ENCODE results near the gene DDX43. TPM values are rescaled to one million over a fixed set of nuclear protein-coding genes. Genes with fewer than 3 reads are reported as not detected.
"Not testable (repeated sequence)": the region's sequence is repeated elsewhere in the genome, so short reads cannot be mapped to it uniquely, and the experiment has no call there.

The DDX43 gene
- total RNA-seq, 2 donors from 2014 or later: 0.90 to 0.97 TPM

DNA sequence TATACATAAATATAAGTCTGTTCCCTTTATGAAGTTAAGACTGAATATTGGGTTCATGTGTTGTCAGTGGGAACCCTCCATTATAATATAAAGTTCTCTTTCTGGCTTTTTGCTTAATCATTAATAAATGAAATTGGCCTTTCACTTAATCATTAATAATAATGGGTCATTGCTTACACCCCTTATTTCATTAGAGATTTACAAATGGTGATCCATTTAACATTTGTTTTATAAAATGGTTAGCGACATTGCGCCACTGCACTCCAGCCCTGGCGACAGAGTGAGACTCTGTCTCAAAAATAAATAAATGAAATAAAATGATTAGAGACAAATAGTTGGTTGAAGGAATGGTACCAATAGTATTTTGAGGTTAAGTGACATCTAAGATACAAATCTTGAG lies 18.5 kb downstream of the DDX43 start:
- H3K4me3 Mint-ChIP-seq: no peak overlapping the region
- H3K9me3 Mint-ChIP-seq: no peaks in the 10 kb centered on the region
- no peaks in the 10 kb centered on the region for H3K27me3 Mint-ChIP-seq
- H3K27ac Mint-ChIP-seq: no peak overlapping the region
- H3K4me1 Mint-ChIP-seq: peaks cover 4% of the 10 kb centered on the region
- no peak for ATAC-seq (replicated peaks)
- peaks cover 28% of the 10 kb centered on the region for H3K36me3 Mint-ChIP-seq (ENCODE audit: low read depth)

- Mint-ChIP-seq H3K27me3 (no peaks in the 10 kb centered on the region), H3K36me3 (ENCODE audit: low read depth) (peaks cover 69% of the 10 kb centered on the region), H3K9me3 (no peaks in the 10 kb centered on the region), H3K4me1 (peaks cover 4% of the 10 kb centered on the region), H3K4me3 (no peak overlapping the region), H3K27ac (peak overlapping the region; percentile 34)
- ATAC-seq (replicated peaks): no peak
Observed at GRCh38 chr6:73418081-73418741, 23.6 kb downstream of the DDX43 start.

- Mint-ChIP-seq H3K4me1 (no peaks in the 10 kb centered on the region), H3K27ac (peak overlapping the region; percentile 74), H3K4me3 (no peak overlapping the region), H3K27me3 (no peaks in the 10 kb centered on the region), H3K36me3 (ENCODE audit: low read depth) (peaks cover 86% of the 10 kb centered on the region), H3K9me3 (no peaks in the 10 kb centered on the region)
- no peak for ATAC-seq (replicated peaks)
Observed at GRCh38 chr6:73421534-73421933, 26.9 kb downstream of the DDX43 start.

DNA sequence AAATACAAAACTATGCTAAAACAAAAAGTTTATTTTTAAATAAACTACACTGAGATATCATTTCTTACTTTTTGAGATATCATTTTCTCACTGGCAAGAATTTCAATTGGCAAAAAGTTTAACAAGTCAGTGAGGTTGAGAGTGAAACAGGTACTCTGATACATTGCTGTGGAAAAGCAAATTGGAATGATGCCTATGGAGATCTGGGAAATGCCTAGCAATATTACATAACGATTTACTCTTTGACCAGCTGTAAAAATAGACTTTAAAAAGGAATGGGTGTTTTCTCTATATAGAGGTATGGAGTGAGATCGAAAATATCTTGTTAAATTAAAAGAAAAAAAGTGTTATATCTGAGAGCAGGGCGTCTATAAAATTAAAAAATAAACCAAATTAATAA lies 40.6 kb downstream of the DDX43 start:
- no peaks in the 10 kb centered on the region for H3K9me3 Mint-ChIP-seq
- no peaks in the 10 kb centered on the region for H3K27me3 Mint-ChIP-seq
- ATAC-seq (replicated peaks): no peak
- H3K4me1 Mint-ChIP-seq: peaks cover 5% of the 10 kb centered on the region
- peaks cover 100% of the 10 kb centered on the region for H3K36me3 Mint-ChIP-seq (ENCODE audit: low read depth)
- no peak overlapping the region for H3K4me3 Mint-ChIP-seq
- H3K27ac Mint-ChIP-seq: no peak overlapping the region

GRCh38 chr6:73443555-73443954 lies 48.9 kb downstream of the DDX43 start:
- H3K36me3 Mint-ChIP-seq (ENCODE audit: low read depth): peaks cover 98% of the 10 kb centered on the region
- no peak overlapping the region for H3K4me3 Mint-ChIP-seq
- no peaks in the 10 kb centered on the region for H3K27me3 Mint-ChIP-seq
- H3K27ac Mint-ChIP-seq: no peak overlapping the region
- H3K4me1 Mint-ChIP-seq: peaks cover 30% of the 10 kb centered on the region
- no peak for ATAC-seq (replicated peaks)
- no peaks in the 10 kb centered on the region for H3K9me3 Mint-ChIP-seq

DNA sequence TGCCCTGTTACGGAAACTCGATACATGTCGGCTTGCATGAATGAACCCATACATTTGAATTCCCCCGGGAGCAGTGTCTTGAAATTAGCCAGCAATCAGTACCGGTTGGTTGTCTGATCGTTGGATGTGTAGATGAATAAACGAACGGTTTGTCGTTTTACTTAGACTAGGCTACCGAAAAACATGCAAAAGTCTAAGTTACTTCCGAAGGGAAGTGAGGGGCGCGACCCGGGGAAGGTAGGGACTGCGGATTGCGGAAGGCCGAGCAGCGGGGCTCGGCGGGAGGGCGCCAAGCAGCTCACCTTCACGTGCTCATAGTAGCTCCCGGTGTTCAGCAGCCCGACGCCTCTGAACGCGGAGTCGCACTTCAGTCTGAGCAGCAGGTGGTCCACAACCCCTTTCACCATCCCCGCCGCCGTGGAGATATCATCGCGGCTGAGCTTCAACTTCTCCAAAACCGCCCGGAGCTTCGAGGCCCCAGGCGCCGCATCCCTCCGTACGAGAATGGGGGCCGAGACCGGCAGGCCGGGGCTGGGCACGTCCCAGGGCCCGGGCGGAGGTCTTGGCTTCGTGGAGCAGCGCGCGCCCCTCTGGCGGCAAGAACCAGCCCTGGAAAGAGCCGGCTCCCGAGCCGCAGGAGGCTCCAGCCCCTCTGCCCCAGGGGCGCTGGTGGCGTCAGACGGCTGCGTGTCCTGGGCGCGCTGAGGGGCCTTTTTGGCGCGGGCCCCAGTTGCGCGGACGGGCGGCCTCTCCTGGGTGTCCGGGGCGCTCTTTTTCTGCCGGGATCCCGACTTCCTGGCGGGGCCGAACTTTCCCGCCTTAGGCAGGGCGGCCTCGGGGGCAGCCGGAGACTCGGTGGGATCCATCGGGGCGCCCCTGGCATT lies 56.8 kb downstream of the DDX43 start:
- peak overlapping the region; percentile 93 for H3K4me3 Mint-ChIP-seq
- no peaks in the 10 kb centered on the region for H3K27me3 Mint-ChIP-seq
- H3K36me3 Mint-ChIP-seq (ENCODE audit: low read depth): peaks cover 46% of the 10 kb centered on the region
- H3K27ac Mint-ChIP-seq: peak overlapping the region; percentile 95
- ATAC-seq (replicated peaks): peak; percentile 55
- H3K9me3 Mint-ChIP-seq: no peaks in the 10 kb centered on the region
- peaks cover 12% of the 10 kb centered on the region for H3K4me1 Mint-ChIP-seq

- no peaks in the 10 kb centered on the region for H3K27me3 Mint-ChIP-seq
- H3K4me1 Mint-ChIP-seq: peaks cover 12% of the 10 kb centered on the region
- peak within 1 kb of the TSS; percentile 93 for H3K4me3 Mint-ChIP-seq
- peaks cover 41% of the 10 kb centered on the region for H3K36me3 Mint-ChIP-seq (ENCODE audit: low read depth)
- ATAC-seq (replicated peaks): peak; percentile 87
- no peaks in the 10 kb centered on the region for H3K9me3 Mint-ChIP-seq
- H3K27ac Mint-ChIP-seq: peak within 1 kb of the TSS; percentile 95
Observed at GRCh38 chr6:73452107-73452461, 57.5 kb downstream of the DDX43 start, which contains the start of gene CGAS. TSS of gene CGAS (minus strand) at chr6:73452297. CDS start at chr6:73452181, 116 bp downstream.

GRCh38 chr6:73455865-73456629 lies 61.4 kb downstream of the DDX43 start:
- H3K4me3 Mint-ChIP-seq: no peak overlapping the region
- no peak overlapping the region for H3K27ac Mint-ChIP-seq
- H3K9me3 Mint-ChIP-seq: no peaks in the 10 kb centered on the region
- H3K27me3 Mint-ChIP-seq: no peaks in the 10 kb centered on the region
- H3K36me3 Mint-ChIP-seq (ENCODE audit: low read depth): peaks cover 2% of the 10 kb centered on the region
- H3K4me1 Mint-ChIP-seq: peaks cover 17% of the 10 kb centered on the region
- peak; percentile 44 for ATAC-seq (replicated peaks)

DNA sequence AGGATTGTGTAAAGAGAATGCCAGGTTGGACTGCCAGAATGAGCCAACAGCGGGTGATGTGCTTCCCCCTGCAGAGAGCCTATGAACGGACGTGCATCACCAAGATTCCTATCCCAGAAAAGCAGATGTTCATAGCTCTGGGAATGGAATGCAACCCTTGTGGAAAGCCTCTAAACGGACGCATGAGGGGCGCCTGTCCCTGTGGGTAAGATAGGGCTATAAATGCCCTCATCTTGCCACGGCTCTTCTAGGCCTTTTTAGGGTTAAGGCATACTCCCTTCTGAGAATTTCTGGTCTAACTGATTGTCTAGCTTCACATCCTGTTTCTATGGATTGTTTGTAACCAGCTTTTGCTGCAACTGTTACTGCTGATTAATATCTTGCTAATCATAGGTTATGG lies 64.8 kb downstream of the DDX43 start:
- ATAC-seq (replicated peaks); H3K27me3 Mint-ChIP-seq; H3K9me3 Mint-ChIP-seq: not testable (repeated sequence)
- Mint-ChIP-seq H3K27ac (peak overlapping the region; percentile 86), H3K4me3 (peak overlapping the region; percentile 83), H3K36me3 (ENCODE audit: low read depth) (peaks cover 27% of the 10 kb centered on the region), H3K4me1 (peaks cover 22% of the 10 kb centered on the region)

DNA sequence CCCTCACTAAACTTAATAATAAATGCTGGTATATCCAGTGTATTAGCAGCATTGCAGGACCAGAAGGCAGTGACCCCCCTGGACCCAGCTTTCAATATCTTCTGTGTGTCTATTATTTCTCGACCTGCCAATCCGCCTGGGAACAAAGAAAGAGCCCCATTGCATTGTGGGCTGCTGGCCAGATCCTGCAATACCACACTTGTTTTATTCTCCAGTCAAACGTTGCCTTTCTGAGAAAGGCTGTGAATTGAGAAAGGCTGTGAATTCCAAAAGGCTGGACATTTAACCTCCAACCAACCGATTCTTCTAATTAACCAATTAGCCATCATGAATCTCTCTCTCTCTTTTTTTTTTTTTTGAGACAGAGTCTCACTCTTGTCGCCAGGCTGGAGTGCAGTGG lies 65.4 kb downstream of the DDX43 start:
- Mint-ChIP-seq H3K4me1 (peaks cover 22% of the 10 kb centered on the region), H3K36me3 (ENCODE audit: low read depth) (peaks cover 30% of the 10 kb centered on the region), H3K4me3 (peak overlapping the region; percentile 83), H3K27ac (peak overlapping the region; percentile 86), H3K27me3 (no peaks in the 10 kb centered on the region), H3K9me3 (no peaks in the 10 kb centered on the region)
- no peak for ATAC-seq (replicated peaks)

- Mint-ChIP-seq H3K9me3 (no peaks in the 10 kb centered on the region), H3K4me3 (peak within 1 kb of the TSS; percentile 83), H3K27ac (peak within 1 kb of the TSS; percentile 86), H3K36me3 (ENCODE audit: low read depth) (peaks cover 46% of the 10 kb centered on the region), H3K27me3 (no peaks in the 10 kb centered on the region), H3K4me1 (peaks cover 16% of the 10 kb centered on the region)
- ATAC-seq (replicated peaks): peak; percentile 97
Observed at GRCh38 chr6:73461537-73462350, 67.1 kb downstream of the DDX43 start, which contains the start of gene MTO1. TSS of gene MTO1 (plus strand) at chr6:73461737. CDS start at chr6:73461855, 118 bp downstream.

Measured in activated T-helper 17 cell treated with anti-CD3 and anti-CD28 coated beads, Interleukin-2, amount 50 U/mL, for 72 hours (primary cell).